ENCODE data around the gene DNM3.
A peak's percentile ranks its signal among the peaks of the same experiment; 100 is the strongest.

DNM3 gene

GRCh38 chr1:172383536-172383935, 542.2 kb downstream of the DNM3 start:
- DNase-seq (ENCODE audit: low read depth in 2 of 3, low spot score in 2 of 3), result no peak

- no peak for DNase-seq (ENCODE audit: low read depth in 2 of 3, low spot score in 2 of 3)
Measured at GRCh38 chr1:172384656-172385055, 543.4 kb downstream of the DNM3 start.

- no peak for DNase-seq (ENCODE audit: low read depth in 2 of 3, low spot score in 2 of 3)
Measured at GRCh38 chr1:172386046-172386445, 544.7 kb downstream of the DNM3 start.

GRCh38 chr1:172388490-172388889, 547.2 kb downstream of the DNM3 start:
- DNase-seq (ENCODE audit: low read depth in 2 of 3, low spot score in 2 of 3), result no peak

- no peak for DNase-seq (ENCODE audit: low read depth in 2 of 3, low spot score in 2 of 3)
Measured at GRCh38 chr1:172390301-172390682, 549.0 kb downstream of the DNM3 start.

GRCh38 chr1:172390683-172391551, 549.6 kb downstream of the DNM3 start:
- DNase-seq (ENCODE audit: low read depth in 2 of 3, low spot score in 2 of 3), result no peak

- no peak for DNase-seq (ENCODE audit: low read depth in 2 of 3, low spot score in 2 of 3)
Measured at GRCh38 chr1:172391976-172392375, 550.7 kb downstream of the DNM3 start.

- no peak for DNase-seq (ENCODE audit: low read depth in 2 of 3, low spot score in 2 of 3)
Measured at GRCh38 chr1:172393354-172393753, 552.1 kb downstream of the DNM3 start.

- peak in 2 of 3 experiments; percentile 15 to 23 for DNase-seq (ENCODE audit: low read depth in 2 of 3, low spot score in 2 of 3)
Measured at GRCh38 chr1:172394141-172394751, 552.9 kb downstream of the DNM3 start.

- DNase-seq (ENCODE audit: low read depth in 2 of 3, low spot score in 2 of 3), result no peak
Measured at GRCh38 chr1:172394811-172395210, 553.5 kb downstream of the DNM3 start.

- DNase-seq (ENCODE audit: low read depth in 2 of 3, low spot score in 2 of 3), result no peak
Measured at GRCh38 chr1:172395576-172395975, 554.3 kb downstream of the DNM3 start.

GRCh38 chr1:172397221-172397620, 555.9 kb downstream of the DNM3 start:
- no peak for DNase-seq (ENCODE audit: low read depth in 2 of 3, low spot score in 2 of 3)

- DNase-seq (ENCODE audit: low read depth in 2 of 3, low spot score in 2 of 3), result no peak
Measured at GRCh38 chr1:172397633-172398032, 556.3 kb downstream of the DNM3 start.

GRCh38 chr1:172398193-172398592, 556.9 kb downstream of the DNM3 start:
- no peak for DNase-seq (ENCODE audit: low read depth in 2 of 3, low spot score in 2 of 3)

- DNase-seq (ENCODE audit: low read depth in 2 of 3, low spot score in 2 of 3), result no peak
Measured at GRCh38 chr1:172398970-172399755, 557.9 kb downstream of the DNM3 start.

GRCh38 chr1:172399756-172400721, 558.7 kb downstream of the DNM3 start:
- no peak for DNase-seq (ENCODE audit: low read depth in 2 of 3, low spot score in 2 of 3)

GRCh38 chr1:172400722-172401105, 559.4 kb downstream of the DNM3 start:
- DNase-seq (ENCODE audit: low read depth in 2 of 3, low spot score in 2 of 3), result no peak

GRCh38 chr1:172401477-172401876, 560.2 kb downstream of the DNM3 start:
- no peak for DNase-seq (ENCODE audit: low read depth in 2 of 3, low spot score in 2 of 3)

GRCh38 chr1:172401892-172402291, 560.6 kb downstream of the DNM3 start:
- no peak for DNase-seq (ENCODE audit: low read depth in 2 of 3, low spot score in 2 of 3)

- DNase-seq (ENCODE audit: low read depth in 2 of 3, low spot score in 2 of 3), result no peak
Measured at GRCh38 chr1:172402878-172403569, 561.7 kb downstream of the DNM3 start.
